ENCODE results near the gene FGF16.

DNA sequence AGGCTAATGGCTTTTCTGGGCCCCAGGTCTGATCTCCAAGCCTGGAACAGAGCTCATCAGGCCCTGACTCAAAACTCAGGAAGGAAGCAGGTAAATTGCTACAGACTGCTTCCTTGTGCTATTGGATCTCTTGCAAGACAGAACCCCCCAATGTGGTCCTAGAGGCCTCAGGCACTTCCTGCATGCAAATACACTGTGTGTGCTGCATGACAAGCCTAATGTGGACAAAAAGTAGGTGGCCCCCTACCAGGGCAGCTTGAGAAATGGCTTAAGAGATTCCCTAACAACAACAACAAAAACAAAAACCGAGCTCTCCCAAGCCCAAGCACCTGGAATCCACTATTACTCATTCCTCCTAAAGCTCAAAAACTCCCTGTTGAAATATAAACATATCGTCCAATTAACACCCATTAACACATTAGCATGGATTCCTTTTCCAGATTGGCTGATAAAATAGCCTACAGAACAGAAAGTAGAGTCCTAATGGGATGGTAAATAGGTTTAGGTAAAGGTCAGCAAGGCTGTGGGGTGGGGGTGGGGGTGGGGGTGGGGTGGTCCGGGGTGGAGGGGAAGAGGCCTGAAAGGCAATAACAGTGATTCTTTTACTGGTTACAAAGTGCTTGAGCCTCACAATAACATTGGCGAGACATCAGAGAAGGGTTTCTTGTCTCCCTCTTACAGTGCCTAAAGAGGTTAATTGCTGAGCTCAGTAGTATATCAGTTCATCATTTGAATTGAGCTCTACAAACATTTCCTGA is 24.1 kb upstream of the FGF16 start:
- TF ChIP-seq, protein P1, sequence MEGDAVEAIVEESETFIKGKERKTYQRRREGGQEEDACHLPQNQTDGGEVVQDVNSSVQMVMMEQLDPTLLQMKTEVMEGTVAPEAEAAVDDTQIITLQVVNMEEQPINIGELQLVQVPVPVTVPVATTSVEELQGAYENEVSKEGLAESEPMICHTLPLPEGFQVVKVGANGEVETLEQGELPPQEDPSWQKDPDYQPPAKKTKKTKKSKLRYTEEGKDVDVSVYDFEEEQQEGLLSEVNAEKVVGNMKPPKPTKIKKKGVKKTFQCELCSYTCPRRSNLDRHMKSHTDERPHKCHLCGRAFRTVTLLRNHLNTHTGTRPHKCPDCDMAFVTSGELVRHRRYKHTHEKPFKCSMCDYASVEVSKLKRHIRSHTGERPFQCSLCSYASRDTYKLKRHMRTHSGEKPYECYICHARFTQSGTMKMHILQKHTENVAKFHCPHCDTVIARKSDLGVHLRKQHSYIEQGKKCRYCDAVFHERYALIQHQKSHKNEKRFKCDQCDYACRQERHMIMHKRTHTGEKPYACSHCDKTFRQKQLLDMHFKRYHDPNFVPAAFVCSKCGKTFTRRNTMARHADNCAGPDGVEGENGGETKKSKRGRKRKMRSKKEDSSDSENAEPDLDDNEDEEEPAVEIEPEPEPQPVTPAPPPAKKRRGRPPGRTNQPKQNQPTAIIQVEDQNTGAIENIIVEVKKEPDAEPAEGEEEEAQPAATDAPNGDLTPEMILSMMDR (IDR thresholded peaks at IDR 0.05; ENCODE audit: insufficient read depth, low read depth, low read length): no peak
- TF ChIP-seq EZH2 (IDR thresholded peaks at IDR 0.05; ENCODE audit: insufficient read depth, low read length): no peak

All from astrocyte (in vitro differentiated cells and primary cell).